ENCODE results near the gene GRAMD2A. TPM values are rescaled to one million over a fixed set of nuclear protein-coding genes. Genes with fewer than 3 reads are reported as not detected.

Gene GRAMD2A
- total and polyA plus RNA-seq, 10 of the 15 experiments (the other 5 are each of a cell fraction or from before 2014, with no cell fraction given), result 0.02 to 0.35 TPM; not detected in 8

DNA sequence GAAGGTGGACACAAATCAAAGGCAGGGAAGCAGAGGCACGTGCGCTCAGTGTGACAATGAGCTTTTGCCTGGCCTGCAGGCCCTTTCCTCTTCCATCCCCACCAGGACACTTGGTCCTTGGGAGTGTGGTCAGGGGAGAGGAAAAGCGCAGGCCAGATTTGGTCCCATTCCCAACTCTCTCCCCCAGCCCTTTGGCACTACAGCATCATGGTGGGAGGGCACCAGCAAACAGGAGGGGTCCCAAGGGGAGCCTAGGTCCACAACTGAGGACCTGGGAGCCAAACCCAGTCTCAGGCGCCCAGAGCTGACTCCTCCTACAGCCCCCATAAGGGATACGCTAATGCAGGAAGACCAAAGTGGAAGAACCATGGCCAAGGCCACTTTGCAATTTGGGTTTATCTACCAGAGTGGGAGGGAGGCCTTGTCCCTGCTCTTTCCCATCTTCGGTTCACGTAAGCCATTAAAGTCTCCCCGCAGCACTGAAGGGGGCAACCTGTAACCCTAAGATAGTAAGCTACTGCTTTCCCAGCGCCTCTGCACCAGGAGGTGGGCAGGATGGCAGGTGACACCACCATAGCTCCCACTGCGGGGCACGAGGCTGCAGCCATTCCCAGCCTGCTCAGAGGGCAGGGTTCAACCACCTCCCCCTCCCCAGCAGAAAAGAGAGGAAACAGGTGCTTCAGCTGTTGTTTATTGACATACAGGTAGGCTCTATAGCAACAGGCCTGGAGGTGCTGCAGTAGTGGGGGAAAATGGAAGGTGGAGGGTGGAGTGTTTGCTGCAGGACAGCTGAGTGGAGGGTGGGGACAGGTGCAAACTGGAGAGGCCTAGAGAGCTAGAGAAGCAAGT, 993 bp upstream of the GRAMD2A start (continued):
- TF ChIP-seq, protein P1, sequence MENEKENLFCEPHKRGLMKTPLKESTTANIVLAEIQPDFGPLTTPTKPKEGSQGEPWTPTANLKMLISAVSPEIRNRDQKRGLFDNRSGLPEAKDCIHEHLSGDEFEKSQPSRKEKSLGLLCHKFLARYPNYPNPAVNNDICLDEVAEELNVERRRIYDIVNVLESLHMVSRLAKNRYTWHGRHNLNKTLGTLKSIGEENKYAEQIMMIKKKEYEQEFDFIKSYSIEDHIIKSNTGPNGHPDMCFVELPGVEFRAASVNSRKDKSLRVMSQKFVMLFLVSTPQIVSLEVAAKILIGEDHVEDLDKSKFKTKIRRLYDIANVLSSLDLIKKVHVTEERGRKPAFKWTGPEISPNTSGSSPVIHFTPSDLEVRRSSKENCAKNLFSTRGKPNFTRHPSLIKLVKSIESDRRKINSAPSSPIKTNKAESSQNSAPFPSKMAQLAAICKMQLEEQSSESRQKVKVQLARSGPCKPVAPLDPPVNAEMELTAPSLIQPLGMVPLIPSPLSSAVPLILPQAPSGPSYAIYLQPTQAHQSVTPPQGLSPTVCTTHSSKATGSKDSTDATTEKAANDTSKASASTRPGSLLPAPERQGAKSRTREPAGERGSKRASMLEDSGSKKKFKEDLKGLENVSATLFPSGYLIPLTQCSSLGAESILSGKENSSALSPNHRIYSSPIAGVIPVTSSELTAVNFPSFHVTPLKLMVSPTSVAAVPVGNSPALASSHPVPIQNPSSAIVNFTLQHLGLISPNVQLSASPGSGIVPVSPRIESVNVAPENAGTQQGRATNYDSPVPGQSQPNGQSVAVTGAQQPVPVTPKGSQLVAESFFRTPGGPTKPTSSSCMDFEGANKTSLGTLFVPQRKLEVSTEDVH (IDR thresholded peaks at IDR 0.05; ENCODE audit: low read depth, partially characterized antibody), result peak; percentile 50
- TF ChIP-seq BACH1 (IDR thresholded peaks at IDR 0.05; ENCODE audit: borderline replicate concordance), result peak; percentile 72; the same call in 1 of the 2 replicates
- no peak for TF ChIP-seq LARP7 (IDR thresholded peaks at IDR 0.05)
- peak; percentile 71 for TF ChIP-seq POLR2A (IDR thresholded peaks at IDR 0.05; ENCODE audit: low read depth, low read length)
- TF ChIP-seq POLR2AphosphoS5 (IDR thresholded peaks at IDR 0.05; ENCODE audit: low read length), result peak; percentile 55

DNA sequence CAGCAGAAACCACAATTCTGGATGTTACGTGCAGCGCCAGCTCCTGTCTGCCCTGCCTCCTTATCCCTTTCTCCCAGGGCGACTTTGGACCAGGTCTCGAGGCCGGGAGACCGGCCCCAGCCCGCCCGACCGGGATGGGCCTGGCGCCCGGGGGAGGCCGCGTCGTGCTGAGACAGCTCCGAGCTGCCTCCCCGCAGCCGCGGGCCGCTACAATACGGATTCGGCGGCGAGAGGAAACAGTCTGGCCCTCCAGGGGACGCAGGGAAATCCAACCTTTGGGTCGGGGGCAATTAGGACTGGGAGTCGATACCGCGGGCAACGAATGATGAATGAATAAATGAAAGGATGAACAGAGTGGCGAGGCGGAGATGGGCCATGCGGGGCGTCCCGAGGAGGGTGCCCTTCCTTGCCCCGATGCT, 537 bp downstream of the GRAMD2A start:
- Histone ChIP-seq H3K79me2 (ENCODE audit: control insufficient read depth, insufficient read depth, low read length) (no peaks in the 10 kb centered on the region), H3K4me3 (no peak overlapping the region), H3K27ac (ENCODE audit: control insufficient read depth, insufficient read depth) (no peak overlapping the region), H3K27me3 (replicated peaks in 1 of 2; ENCODE audit: control insufficient read depth in 2 of 2, insufficient read depth in 2 of 2, low read length in 1 of 2) (no peaks in the 10 kb centered on the region), H2AFZ (ENCODE audit: control insufficient read depth, low read depth, low read length) (no peak overlapping the region), H3K9ac (ENCODE audit: control insufficient read depth, insufficient read depth, low read length) (no peak overlapping the region), H3K4me1 (ENCODE audit: control insufficient read depth, insufficient read depth, low read length) (no peaks in the 10 kb centered on the region; the same call in 1 of the 2 replicates), H4K20me1 (ENCODE audit: control insufficient read depth, insufficient read depth) (peaks cover 2% of the 10 kb centered on the region; the same call in 1 of the 2 replicates), H3K36me3 (ENCODE audit: control insufficient read depth in 2 of 2, insufficient read depth in 2 of 2, low read length in 1 of 2) (peaks cover 32 to 36% of the 10 kb centered on the region in 2 experiments), H3K9me3 (replicated peaks; ENCODE audit: control insufficient read depth, insufficient read depth, low read length) (no peaks in the 10 kb centered on the region), H3K4me2 (ENCODE audit: control insufficient read depth, insufficient read depth) (no peak overlapping the region)
- RAD21 ChIA-PET (ENCODE audit: unreplicated experiment), result no interaction called here
- in situ Hi-C loops (cut with MboI), result no loop called here
- CTCF ChIA-PET, result no interaction called here
- no peak for FAIRE-seq
- TF ChIP-seq SREBF2 (IDR thresholded peaks at IDR 0.05; ENCODE audit: low read length), result no peak
- intact Hi-C loops (cut with micrococcal nuclease; ENCODE audit: unreplicated experiment), result loop anchor here (5.0 kb wide), 1 partner anchor 90 kb away; no protein-coding TSS in a partner anchor
- no peak for DNase-seq (ENCODE audit: low read depth, low spot score)
- 45% methylated on average over 35 of the region's 35 CpGs for WGBS (ENCODE audit: insufficient coverage, insufficient replicate concordance, low lambda C conversion rate, missing lambda C conversion rate)
- BruUV-seq (replicated peaks), result no TSS peak
- ATAC-seq, result no peak
- SMC1A ChIA-PET (ENCODE audit: uncharacterized antibody, unreplicated experiment), result no interaction called here
- POLR2A ChIA-PET, result no interaction called here
